Liver (tissue), 9 donors: ENCODE measurements around the gene ART5. TPM values are rescaled to one million over a fixed set of nuclear protein-coding genes. Genes with fewer than 3 reads are reported as not detected.
A peak's percentile ranks its signal among the peaks of the same experiment; 100 is the strongest.

ENCODE experiments used
- DNase-seq: peaks from one replicate; pipeline ENCODE4 v3.0.0-alpha.2; 2017; ENCODE audit warnings: low spot score
- H3K27ac ChIP-seq, 2 donors: one replicate each; pipeline ENCODE4 v1.7.0; 2013; ENCODE audit warnings: inconsistent platforms in 2 of 2, low read length in 2 of 2, control low read depth in 1 of 2, low read depth in 1 of 2, mild to moderate bottlenecking in 1 of 2
- H3K27me3 ChIP-seq, 4 donors: one replicate each; pipeline versions ENCODE4 v1.6.1 to v1.7.0; 2013; ENCODE audit warnings: low read length in 3 of 4, inconsistent platforms in 1 of 4, mild to moderate bottlenecking in 1 of 4, moderate library complexity in 1 of 4; ENCODE audit not compliant: control insufficient read depth in 4 of 4, insufficient read depth in 4 of 4
- H3K36me3 ChIP-seq, 4 donors: one replicate each; pipeline versions ENCODE4 v1.6.1 to v1.7.0; 2013; ENCODE audit warnings: low read length in 3 of 4, mild to moderate bottlenecking in 3 of 4, low read depth in 1 of 4, moderate library complexity in 1 of 4; ENCODE audit not compliant: control insufficient read depth in 4 of 4, insufficient read depth in 3 of 4
- H3K4me1 ChIP-seq, 4 donors: one replicate each; pipeline versions ENCODE4 v1.6.1 to v1.7.0; 2013; ENCODE audit warnings: low read length in 3 of 4, mild to moderate bottlenecking in 3 of 4, moderate library complexity in 1 of 4; ENCODE audit not compliant: control insufficient read depth in 4 of 4, insufficient read depth in 4 of 4
- H3K4me3 ChIP-seq, 3 donors: one replicate each; pipeline versions ENCODE4 v1.6.1 to v1.7.0; 2013; ENCODE audit warnings: low read length in 3 of 3, control low read depth in 1 of 3, low read depth in 1 of 3, mild to moderate bottlenecking in 1 of 3
- H3K9ac ChIP-seq, 2 donors: one replicate each; pipeline ENCODE4 v1.7.0; 2013; ENCODE audit warnings: low read length in 2 of 2, mild to moderate bottlenecking in 2 of 2, moderate library complexity in 2 of 2, control low read depth in 1 of 2, low read depth in 1 of 2
- H3K9me3 ChIP-seq, 4 donors: one replicate each; pipeline versions ENCODE4 v1.6.1 to v1.7.0; 2013; ENCODE audit warnings: low read length in 3 of 4; ENCODE audit not compliant: control insufficient read depth in 4 of 4
- EGR1 ChIP-seq, 2 donors: IDR thresholded peaks; 2 replicates each; pipeline ENCODE4 v1.6.1; 2016 to 2018; ENCODE audit warnings: antibody characterized with exemption in 2 of 2, low read depth in 2 of 2
- FOXA1 ChIP-seq: IDR thresholded peaks from 2 replicates; pipeline ENCODE4 v1.6.1; 2016; ENCODE audit warnings: antibody characterized with exemption
- FOXA2 ChIP-seq: IDR thresholded peaks from 2 replicates; pipeline ENCODE4 v1.6.1; 2016; ENCODE audit warnings: antibody characterized with exemption
- GABPA ChIP-seq, 2 donors: IDR thresholded peaks in 1 of 2; conservative IDR thresholded peaks in 1 of 2; 2 replicates each; pipeline ENCODE4 v1.6.1; 2016; ENCODE audit warnings: antibody characterized with exemption in 2 of 2, mild to moderate bottlenecking in 1 of 2, moderate library complexity in 1 of 2
- HNF4A ChIP-seq, 2 donors: conservative IDR thresholded peaks; 2 replicates each; pipeline ENCODE4 v1.6.1; 2016; ENCODE audit warnings: antibody characterized with exemption in 2 of 2, mild to moderate bottlenecking in 2 of 2
- HNF4G ChIP-seq: IDR thresholded peaks from 2 replicates; pipeline ENCODE4 v1.6.1; 2016; ENCODE audit warnings: antibody characterized with exemption
- JUND ChIP-seq, 2 donors: IDR thresholded peaks; 2 replicates each; pipeline ENCODE4 v1.6.1; 2016; ENCODE audit warnings: antibody characterized with exemption in 2 of 2
- NR2F2 ChIP-seq: IDR thresholded peaks from 2 replicates; pipeline ENCODE4 v1.6.1; 2016; ENCODE audit warnings: antibody characterized with exemption
- RAD21 ChIP-seq, 2 donors: IDR thresholded peaks; 2 replicates each; pipeline ENCODE4 v1.6.1; 2016; ENCODE audit warnings: antibody characterized with exemption in 2 of 2, mild to moderate bottlenecking in 2 of 2
- RXRA ChIP-seq, 2 donors: IDR thresholded peaks; 2 replicates each; pipeline ENCODE4 v1.6.1; 2017 to 2018; ENCODE audit warnings: antibody characterized with exemption in 2 of 2, mild to moderate bottlenecking in 1 of 2
- SP1 ChIP-seq: IDR thresholded peaks from 2 replicates; pipeline ENCODE4 v1.6.1; 2018; ENCODE audit warnings: antibody characterized with exemption, mild to moderate bottlenecking
- TAF1 ChIP-seq: conservative IDR thresholded peaks from 2 replicates; pipeline ENCODE4 v1.6.1; 2016; ENCODE audit warnings: antibody characterized with exemption, mild to moderate bottlenecking
- YY1 ChIP-seq: IDR thresholded peaks from 2 replicates; pipeline ENCODE4 v1.6.1; 2016; ENCODE audit warnings: antibody characterized with exemption, mild to moderate bottlenecking
- WGBS: extraction: QIAGEN DNeasy Blood & Tissue Kit; methylation state at CpG from one replicate; pipeline ENCODE4 v1.1.7; 2013; 5-methylcytosine and 5-hydroxymethylcytosine counted together
- polyA plus RNA-seq, 2 donors: library from polyadenylated mRNA; stranded (reverse) in 1 of 2; unstranded in 1 of 2; fragments of 200-250 nt in 1 of 2; fragments of >200 nt in 1 of 2; fragmentation: Nextera tagmentation in 1 of 2; extraction: Ambion mirVana in 1 of 2; gene quantifications; one replicate each; pipeline versions ENCODE4 v1.2.1 to v1.2.3, GENCODE V29; 2013 to 2015
- total RNA-seq, 2 donors: library from RNA; depleted of rRNA; stranded (reverse); fragments of >200 nt; gene quantifications; one replicate each; pipeline ENCODE4 v1.2.3, GENCODE V29; 2014
- TF ChIP-seq, protein P1 (sequence below): IDR thresholded peaks from 2 replicates; pipeline ENCODE4 v1.6.1; 2016; ENCODE audit warnings: antibody characterized with exemption, mild to moderate bottlenecking
- TF ChIP-seq, protein P2 (sequence below): IDR thresholded peaks from 2 replicates; pipeline ENCODE4 v1.6.1; 2016; ENCODE audit warnings: antibody characterized with exemption
- TF ChIP-seq, protein P3 (sequence below): fragments of 150-350 bp; IDR thresholded peaks from 2 replicates; pipeline ENCODE4 v1.5.1; 2017; ENCODE audit warnings: improper control_type of control experiment, low read depth, low read length; ENCODE audit not compliant: missing input control
- TF ChIP-seq, protein P4 (sequence below): IDR thresholded peaks from 2 replicates; pipeline ENCODE4 v1.6.1; 2016; ENCODE audit warnings: antibody characterized with exemption
- donor health status: healthy.
- donor health status: healthy.
- donor health status: healthy.
- donor health status: healthy.
- donor health status: healthy.

The ART5 gene
- total and polyA plus RNA-seq, 4 donors: 0.17 to 0.93 TPM; not detected in 2

DNA sequence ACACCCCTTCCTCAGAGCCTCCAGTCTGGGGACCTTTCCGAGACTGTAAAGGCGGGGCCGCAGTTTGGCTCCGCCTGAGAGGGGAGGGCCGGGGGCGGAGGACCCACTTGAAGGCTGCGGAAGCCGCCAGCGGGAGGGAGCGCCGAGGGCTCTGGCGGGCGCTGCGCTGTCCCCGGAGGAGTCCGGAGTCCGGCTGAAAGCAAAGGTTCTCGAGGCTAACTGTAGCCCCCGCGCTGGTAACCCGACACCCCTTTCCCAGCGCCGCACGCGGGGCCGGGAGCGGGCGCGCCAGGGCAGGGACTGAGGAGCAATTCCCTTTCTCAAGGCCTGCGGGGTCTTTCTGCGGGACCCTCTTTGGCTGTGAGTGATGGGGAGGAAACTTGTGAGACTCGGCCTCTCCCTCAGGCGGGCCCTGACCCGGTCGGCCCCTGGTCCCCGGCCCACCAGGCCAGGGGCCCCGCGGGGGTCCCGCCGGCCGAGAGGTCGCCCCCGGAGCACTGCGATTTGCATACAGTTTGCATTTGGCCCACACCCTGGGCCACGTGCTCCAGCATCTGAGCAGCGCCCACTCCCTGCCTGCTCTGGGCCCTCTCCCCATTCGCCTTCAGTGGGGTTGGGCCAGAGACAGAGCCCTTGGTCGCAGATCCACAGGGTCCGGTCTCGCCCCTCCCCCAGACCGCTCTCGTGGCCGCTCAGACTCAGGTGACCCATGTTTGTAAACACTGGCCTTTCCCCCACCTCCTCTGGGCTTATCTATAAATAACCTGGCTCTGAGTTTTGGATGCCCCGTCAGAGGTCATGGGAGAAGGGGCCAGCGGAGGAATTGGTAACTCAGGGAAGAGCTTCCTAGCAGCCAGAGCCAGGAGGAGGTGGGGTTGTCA lies 519 bp upstream of the ART5 start:
- Histone ChIP-seq H3K4me3 (peak overlapping the region; percentile 49 to 62 (median 55)), H3K9me3 (no peaks in the 10 kb centered on the region), H3K27me3 (no peaks in the 10 kb centered on the region), H3K27ac (no peak overlapping the region), H3K36me3 (no peaks in the 10 kb centered on the region), H3K4me1 (peaks cover 6 to 20% (median 9%) of the 10 kb centered on the region in 4 donors), H3K9ac (peak overlapping the region in 1 of 2 donors; percentile 68)
- peak; percentile 83 for DNase-seq
- peak; percentile 53 for TF ChIP-seq SP1
- TF ChIP-seq HNF4G: peak; percentile 12
- TF ChIP-seq JUND (IDR thresholded peaks at IDR 0.05): no peak
- TF ChIP-seq HNF4A (conservative IDR thresholded peaks at IDR 0.05): peak; percentile 12 to 35
- TF ChIP-seq, protein P1, sequence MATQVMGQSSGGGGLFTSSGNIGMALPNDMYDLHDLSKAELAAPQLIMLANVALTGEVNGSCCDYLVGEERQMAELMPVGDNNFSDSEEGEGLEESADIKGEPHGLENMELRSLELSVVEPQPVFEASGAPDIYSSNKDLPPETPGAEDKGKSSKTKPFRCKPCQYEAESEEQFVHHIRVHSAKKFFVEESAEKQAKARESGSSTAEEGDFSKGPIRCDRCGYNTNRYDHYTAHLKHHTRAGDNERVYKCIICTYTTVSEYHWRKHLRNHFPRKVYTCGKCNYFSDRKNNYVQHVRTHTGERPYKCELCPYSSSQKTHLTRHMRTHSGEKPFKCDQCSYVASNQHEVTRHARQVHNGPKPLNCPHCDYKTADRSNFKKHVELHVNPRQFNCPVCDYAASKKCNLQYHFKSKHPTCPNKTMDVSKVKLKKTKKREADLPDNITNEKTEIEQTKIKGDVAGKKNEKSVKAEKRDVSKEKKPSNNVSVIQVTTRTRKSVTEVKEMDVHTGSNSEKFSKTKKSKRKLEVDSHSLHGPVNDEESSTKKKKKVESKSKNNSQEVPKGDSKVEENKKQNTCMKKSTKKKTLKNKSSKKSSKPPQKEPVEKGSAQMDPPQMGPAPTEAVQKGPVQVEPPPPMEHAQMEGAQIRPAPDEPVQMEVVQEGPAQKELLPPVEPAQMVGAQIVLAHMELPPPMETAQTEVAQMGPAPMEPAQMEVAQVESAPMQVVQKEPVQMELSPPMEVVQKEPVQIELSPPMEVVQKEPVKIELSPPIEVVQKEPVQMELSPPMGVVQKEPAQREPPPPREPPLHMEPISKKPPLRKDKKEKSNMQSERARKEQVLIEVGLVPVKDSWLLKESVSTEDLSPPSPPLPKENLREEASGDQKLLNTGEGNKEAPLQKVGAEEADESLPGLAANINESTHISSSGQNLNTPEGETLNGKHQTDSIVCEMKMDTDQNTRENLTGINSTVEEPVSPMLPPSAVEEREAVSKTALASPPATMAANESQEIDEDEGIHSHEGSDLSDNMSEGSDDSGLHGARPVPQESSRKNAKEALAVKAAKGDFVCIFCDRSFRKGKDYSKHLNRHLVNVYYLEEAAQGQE: no peak
- TF ChIP-seq YY1: no peak
- TF ChIP-seq RXRA (IDR thresholded peaks at IDR 0.05): peak; percentile 21 to 69
- WGBS: under 1% methylated on average over 55 of the region's 55 CpGs

DNA sequence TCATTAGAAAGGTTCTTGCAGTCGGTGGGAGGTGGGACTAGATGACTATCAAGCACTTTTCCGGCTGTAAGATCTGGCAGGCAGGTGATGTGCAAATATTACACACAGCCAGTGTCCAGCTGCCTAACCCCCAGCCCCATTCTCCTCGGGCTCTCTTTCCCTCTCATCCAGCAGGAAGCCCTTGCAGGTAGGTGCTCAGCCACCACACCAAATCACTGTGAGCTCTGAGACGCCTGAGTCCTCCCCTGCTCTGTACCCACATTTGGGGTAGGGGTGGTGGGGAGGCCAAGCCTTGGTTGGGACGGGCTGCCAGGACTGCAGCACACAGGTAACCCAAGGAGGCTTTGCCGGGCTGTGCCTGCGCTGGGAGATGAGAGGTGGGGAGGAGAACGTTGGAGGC lies 601 bp downstream of the ART5 start:
- Histone ChIP-seq H3K9ac (no peak overlapping the region), H3K27ac (no peak overlapping the region), H3K9me3 (no peaks in the 10 kb centered on the region), H3K4me1 (peaks cover 6 to 20% (median 9%) of the 10 kb centered on the region in 4 donors), H3K36me3 (no peaks in the 10 kb centered on the region), H3K4me3 (no peak overlapping the region), H3K27me3 (no peaks in the 10 kb centered on the region)
- TF ChIP-seq EGR1 (IDR thresholded peaks at IDR 0.05; ENCODE audit: low read depth in 2 of 2) (no peak), SP1 (no peak), RXRA (IDR thresholded peaks at IDR 0.05) (no peak), RAD21 (IDR thresholded peaks at IDR 0.05) (no peak), HNF4G (no peak), GABPA (IDR thresholded peaks at IDR 0.05 in 1 of 2, conservative IDR thresholded peaks at IDR 0.05 in 1 of 2) (no peak), JUND (IDR thresholded peaks at IDR 0.05) (no peak), YY1 (no peak), TAF1 (no peak), HNF4A (conservative IDR thresholded peaks at IDR 0.05) (no peak), NR2F2 (no peak), FOXA1 (no peak), FOXA2 (no peak)
- TF ChIP-seq, protein P2, sequence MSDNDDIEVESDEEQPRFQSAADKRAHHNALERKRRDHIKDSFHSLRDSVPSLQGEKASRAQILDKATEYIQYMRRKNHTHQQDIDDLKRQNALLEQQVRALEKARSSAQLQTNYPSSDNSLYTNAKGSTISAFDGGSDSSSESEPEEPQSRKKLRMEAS: no peak
- TF ChIP-seq, protein P3, sequence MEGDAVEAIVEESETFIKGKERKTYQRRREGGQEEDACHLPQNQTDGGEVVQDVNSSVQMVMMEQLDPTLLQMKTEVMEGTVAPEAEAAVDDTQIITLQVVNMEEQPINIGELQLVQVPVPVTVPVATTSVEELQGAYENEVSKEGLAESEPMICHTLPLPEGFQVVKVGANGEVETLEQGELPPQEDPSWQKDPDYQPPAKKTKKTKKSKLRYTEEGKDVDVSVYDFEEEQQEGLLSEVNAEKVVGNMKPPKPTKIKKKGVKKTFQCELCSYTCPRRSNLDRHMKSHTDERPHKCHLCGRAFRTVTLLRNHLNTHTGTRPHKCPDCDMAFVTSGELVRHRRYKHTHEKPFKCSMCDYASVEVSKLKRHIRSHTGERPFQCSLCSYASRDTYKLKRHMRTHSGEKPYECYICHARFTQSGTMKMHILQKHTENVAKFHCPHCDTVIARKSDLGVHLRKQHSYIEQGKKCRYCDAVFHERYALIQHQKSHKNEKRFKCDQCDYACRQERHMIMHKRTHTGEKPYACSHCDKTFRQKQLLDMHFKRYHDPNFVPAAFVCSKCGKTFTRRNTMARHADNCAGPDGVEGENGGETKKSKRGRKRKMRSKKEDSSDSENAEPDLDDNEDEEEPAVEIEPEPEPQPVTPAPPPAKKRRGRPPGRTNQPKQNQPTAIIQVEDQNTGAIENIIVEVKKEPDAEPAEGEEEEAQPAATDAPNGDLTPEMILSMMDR: no peak
- TF ChIP-seq, protein P1: no peak
- TF ChIP-seq, protein P4, sequence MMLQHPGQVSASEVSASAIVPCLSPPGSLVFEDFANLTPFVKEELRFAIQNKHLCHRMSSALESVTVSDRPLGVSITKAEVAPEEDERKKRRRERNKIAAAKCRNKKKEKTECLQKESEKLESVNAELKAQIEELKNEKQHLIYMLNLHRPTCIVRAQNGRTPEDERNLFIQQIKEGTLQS: no peak
- WGBS: 62% methylated on average over 8 of the region's 8 CpGs
- peak; percentile 29 for DNase-seq
